Measurements from ENCODE around the gene YPEL5. TPM values are rescaled to one million over a fixed set of nuclear protein-coding genes. Genes with fewer than 3 reads are reported as not detected.

The YPEL5 gene
- polyA plus RNA-seq, 3 donors = 231 to 254 (median 235) TPM

DNA sequence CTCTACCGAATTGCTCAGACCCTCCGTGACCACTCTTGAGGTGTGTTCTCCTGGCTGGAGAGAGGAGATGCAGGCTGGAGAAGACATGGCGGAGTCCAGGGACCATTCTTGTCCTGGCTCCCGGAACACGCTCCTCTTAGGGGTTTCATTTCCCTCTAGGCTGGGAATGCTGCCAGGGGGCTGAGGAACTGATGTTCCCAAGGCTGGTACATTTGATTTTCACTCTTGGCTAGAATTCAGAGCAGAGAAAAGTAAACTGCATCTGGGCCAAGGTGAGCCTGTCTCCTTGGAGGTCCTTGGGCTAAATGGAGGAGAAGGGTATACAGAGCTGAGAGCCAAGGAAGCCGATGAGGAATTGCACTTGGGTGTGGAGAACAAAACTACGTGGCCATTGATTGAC, 56.3 kb downstream of the YPEL5 start:
- DNase-seq = no peak
- no peaks in the 10 kb centered on the region for H3K9me3 Mint-ChIP-seq
- no peaks in the 10 kb centered on the region for H3K36me3 Mint-ChIP-seq
- H3K4me3 ChIP-seq (replicated peaks in 1 of 3; ENCODE audit: low read depth in 2 of 3, low read length in 3 of 3) = no peak overlapping the region
- H3K27me3 Mint-ChIP-seq (ENCODE audit: low read depth in 3 of 3) = peaks cover 0 to 5% (median 2%) of the 10 kb centered on the region in 3 donors
- WGBS (ENCODE audit: insufficient coverage) = 100% methylated on average over 5 of the region's 7 CpGs
- H3K27ac Mint-ChIP-seq = no peak overlapping the region
- no peak overlapping the region for H3K27ac ChIP-seq (ENCODE audit: low read depth in 1 of 2, low read length in 2 of 2)
- H3K79me2 ChIP-seq (ENCODE audit: insufficient read depth, low read length) = no peaks in the 10 kb centered on the region
- no peaks in the 10 kb centered on the region for H3K27me3 ChIP-seq (ENCODE audit: control insufficient read depth in 2 of 2, insufficient read depth in 2 of 2, low read length in 2 of 2)
- no peaks in the 10 kb centered on the region for H3K9me3 ChIP-seq (replicated peaks in 1 of 2; ENCODE audit: control insufficient read depth in 1 of 2, insufficient read depth in 1 of 2, low read length in 2 of 2)
- no peak overlapping the region for H3K9ac ChIP-seq (ENCODE audit: insufficient read depth, low read length, poor library complexity, severe bottlenecking)
- peaks cover 6% of the 10 kb centered on the region in 2 donors for H3K4me1 ChIP-seq (ENCODE audit: control insufficient read depth in 1 of 2, insufficient read depth in 2 of 2, low read length in 2 of 2)
- no peak for TF ChIP-seq CTCF (IDR thresholded peaks at IDR 0.05)
- no peak overlapping the region for H3K4me3 Mint-ChIP-seq
- H3K36me3 ChIP-seq (replicated peaks in 1 of 2; ENCODE audit: control insufficient read depth in 1 of 2, insufficient read depth in 2 of 2, low read length in 2 of 2) = no peaks in the 10 kb centered on the region
- no peak overlapping the region for H3K4me2 ChIP-seq (replicated peaks; ENCODE audit: extremely low read depth, low read length, poor library complexity, severe bottlenecking)
- no peak overlapping the region for H2AFZ ChIP-seq (ENCODE audit: insufficient read depth, low read depth, low read length, poor library complexity, severe bottlenecking)
- no peaks in the 10 kb centered on the region for H4K20me1 ChIP-seq (ENCODE audit: insufficient read depth, low read length)
- intact Hi-C loops (cut with micrococcal nuclease) = no loop called here
- H3K4me1 Mint-ChIP-seq = peaks cover 11% of the 10 kb centered on the region

- no peak for TF ChIP-seq CTCF (IDR thresholded peaks at IDR 0.05)
- H3K4me1 Mint-ChIP-seq = peaks cover 12% of the 10 kb centered on the region
- no peak for DNase-seq
- H3K4me2 ChIP-seq (replicated peaks; ENCODE audit: extremely low read depth, low read length, poor library complexity, severe bottlenecking) = no peak overlapping the region
- H3K79me2 ChIP-seq (ENCODE audit: insufficient read depth, low read length) = no peaks in the 10 kb centered on the region
- H3K4me3 Mint-ChIP-seq = no peak overlapping the region
- H3K27me3 Mint-ChIP-seq (ENCODE audit: low read depth in 3 of 3) = peaks cover 0 to 5% (median 2%) of the 10 kb centered on the region in 3 donors
- no peak overlapping the region for H3K27ac Mint-ChIP-seq
- H3K36me3 ChIP-seq (replicated peaks in 1 of 2; ENCODE audit: control insufficient read depth in 1 of 2, insufficient read depth in 2 of 2, low read length in 2 of 2) = no peaks in the 10 kb centered on the region
- no CpG with 5 or more reads among the region's 4 CpGs for WGBS (ENCODE audit: insufficient coverage)
- peaks cover 6% of the 10 kb centered on the region in 2 donors for H3K4me1 ChIP-seq (ENCODE audit: control insufficient read depth in 1 of 2, insufficient read depth in 2 of 2, low read length in 2 of 2)
- H3K9ac ChIP-seq (ENCODE audit: insufficient read depth, low read length, poor library complexity, severe bottlenecking) = no peak overlapping the region
- no peak overlapping the region for H3K27ac ChIP-seq (ENCODE audit: low read depth in 1 of 2, low read length in 2 of 2)
- H3K9me3 Mint-ChIP-seq = no peaks in the 10 kb centered on the region
- no peak overlapping the region for H2AFZ ChIP-seq (ENCODE audit: insufficient read depth, low read depth, low read length, poor library complexity, severe bottlenecking)
- no peaks in the 10 kb centered on the region for H4K20me1 ChIP-seq (ENCODE audit: insufficient read depth, low read length)
- intact Hi-C loops (cut with micrococcal nuclease) = no loop called here
- H3K9me3 ChIP-seq (replicated peaks in 1 of 2; ENCODE audit: control insufficient read depth in 1 of 2, insufficient read depth in 1 of 2, low read length in 2 of 2) = no peaks in the 10 kb centered on the region
- H3K27me3 ChIP-seq (ENCODE audit: control insufficient read depth in 2 of 2, insufficient read depth in 2 of 2, low read length in 2 of 2) = no peaks in the 10 kb centered on the region
- no peak overlapping the region for H3K4me3 ChIP-seq (replicated peaks in 1 of 3; ENCODE audit: low read depth in 2 of 3, low read length in 3 of 3)
- H3K36me3 Mint-ChIP-seq = no peaks in the 10 kb centered on the region
Observed at GRCh38 chr2:30204281-30204680, 57.5 kb downstream of the YPEL5 start.

Data from CD14-positive monocyte (primary cell).